GM12878 (cell line): ENCODE data around the gene SSH3. TPM values are rescaled to one million over a fixed set of nuclear protein-coding genes. Genes with fewer than 3 reads are reported as not detected.

ENCODE experiments used
- ATF7 ChIP-seq: fragments of 450-650 bp; IDR thresholded peaks from 2 replicates; pipeline ENCODE4 v1.6.1; 2016; ENCODE audit warnings: low read depth, mild to moderate bottlenecking
- CEBPZ ChIP-seq: fragments of 150-350 bp; IDR thresholded peaks from 2 replicates; pipeline ENCODE4 v1.6.1; 2016; ENCODE audit warnings: low read depth, low read length
- CHD4 ChIP-seq: fragments of 200-600 bp; sonication (generic); IDR thresholded peaks from 2 replicates; pipeline ENCODE4 v1.6.1; 2016; ENCODE audit warnings: mild to moderate bottlenecking
- E2F4 ChIP-seq: IDR thresholded peaks from 2 replicates; pipeline ENCODE4 v1.6.1; 2012; ENCODE audit warnings: low read depth, low read length, improper control_type of control experiment
- E4F1 ChIP-seq: fragments of 450-650 bp; IDR thresholded peaks from 2 replicates; pipeline ENCODE4 v1.6.1; 2018; ENCODE audit warnings: borderline replicate concordance, mild to moderate bottlenecking; ENCODE audit not compliant: partially characterized antibody
- IKZF1 ChIP-seq: fragments of 450-650 bp; conservative IDR thresholded peaks from 2 replicates; pipeline ENCODE4 v1.6.1; 2017; ENCODE audit warnings: antibody characterized with exemption, mild to moderate bottlenecking
- MYB ChIP-seq: fragments of 150-350 bp; IDR thresholded peaks from 2 replicates; pipeline ENCODE4 v1.6.1; 2014; ENCODE audit warnings: mild to moderate bottlenecking, low read depth, low read length, borderline replicate concordance
- PRDM15 ChIP-seq: fragments of 450-650 bp; formaldehyde crosslinking; IDR thresholded peaks from 2 replicates; pipeline ENCODE4 v1.4.0; 2020; ENCODE audit warnings: mild to moderate bottlenecking, moderate library complexity
- RAD51 ChIP-seq: fragments of 450-650 bp; IDR thresholded peaks from 2 replicates; pipeline ENCODE4 v1.6.1; 2016; ENCODE audit warnings: moderate library complexity, mild to moderate bottlenecking, inconsistent platforms
- RB1 ChIP-seq: fragments of 450-650 bp; formaldehyde crosslinking; IDR thresholded peaks from 2 replicates; pipeline ENCODE4 v1.6.1; 2017; ENCODE audit warnings: mild to moderate bottlenecking, borderline replicate concordance
- RBBP5 ChIP-seq: fragments of 200-600 bp; sonication (generic); conservative IDR thresholded peaks from 2 replicates; pipeline ENCODE4 v1.6.1; 2016
- SIX5 ChIP-seq: IDR thresholded peaks from 2 replicates; pipeline ENCODE4 v1.6.1; 2011; ENCODE audit warnings: mild to moderate bottlenecking, low read depth, low read length, moderate library complexity; ENCODE audit not compliant: severe bottlenecking
- SP1 ChIP-seq: IDR thresholded peaks from one replicate; pipeline ENCODE4 v1.6.1; 2011; ENCODE audit warnings: low read depth, low read length
- SPI1 ChIP-seq: IDR thresholded peaks from 2 replicates; pipeline ENCODE4 v1.6.1; 2011; ENCODE audit warnings: low read depth, mild to moderate bottlenecking, low read length, moderate library complexity, borderline replicate concordance; ENCODE audit not compliant: insufficient read depth
- STAT1 ChIP-seq: fragments of 450-650 bp; conservative IDR thresholded peaks from 2 replicates; pipeline ENCODE4 v1.6.1; 2014; ENCODE audit warnings: antibody characterized with exemption, mild to moderate bottlenecking
- STAT3 ChIP-seq: IDR thresholded peaks from 2 replicates; pipeline ENCODE4 v1.6.1; 2011; ENCODE audit warnings: low read depth, low read length, improper control_type of control experiment
- WRNIP1 ChIP-seq: IDR thresholded peaks from 2 replicates; pipeline ENCODE4 v1.6.1; 2011; ENCODE audit warnings: low read depth, low read length, improper control_type of control experiment, borderline replicate concordance
- ZNF384 ChIP-seq: IDR thresholded peaks from 2 replicates; pipeline ENCODE4 v1.6.1; 2012; ENCODE audit warnings: low read depth, mild to moderate bottlenecking, low read length, improper control_type of control experiment, borderline replicate concordance
- polyA plus RNA-seq, 11 experiments: library from polyadenylated mRNA; depleted of rRNA in 4 of 11; unstranded in 6 of 11; stranded (reverse) in 5 of 11; fragments of >200 nt; fragmentation: Nextera tagmentation in 4 of 11; fragmentation: Illumina TruSeq in 1 of 11; extraction: Ambion mirVana in 4 of 11; extraction: Trizol in 1 of 11; gene quantifications; 1 replicate in 1 of 11; 2 replicates in 10 of 11; pipeline versions ENCODE4 v1.2.1 to v1.2.3, GENCODE V29; 2011 to 2016; ENCODE audit warnings: inconsistent platforms in 2 of 11, missing spikeins in 2 of 11, low read depth in 1 of 11
- total RNA-seq, 4 experiments: library from RNA; depleted of rRNA in 3 of 4; stranded (reverse); fragments of >200 nt in 3 of 4; fragmentation: Illumina TruSeq in 1 of 4; extraction: Trizol in 1 of 4; gene quantifications; 2 replicates each; pipeline versions ENCODE4 v1.2.1 to v1.2.3, GENCODE V29; 2013 to 2021

SSH3 gene
- total and polyA plus RNA-seq, 10 of the 15 experiments (the other 5 are each of a cell fraction or from before 2014, with no cell fraction given) = 0.05 to 0.83 (median 0.28) TPM; not detected in 3

- TF ChIP-seq PRDM15 (CRISPR knock-in tag) = no peak
- TF ChIP-seq RBBP5 = no peak
- no peak for TF ChIP-seq MYB
- TF ChIP-seq IKZF1 = peak; percentile 44
- no peak for TF ChIP-seq CEBPZ
- TF ChIP-seq ATF7 = 0 out of 2 replicates have a peak, but pooled peaks have one; percentile 31
- TF ChIP-seq E2F4 = no peak
- no peak for TF ChIP-seq SP1
- TF ChIP-seq CHD4 = no peak
- no peak for TF ChIP-seq WRNIP1
- TF ChIP-seq STAT1 = no peak
- TF ChIP-seq ZNF384 = no peak
- peak; percentile 54; the same call in 1 of the 2 replicates for TF ChIP-seq SPI1
- no peak for TF ChIP-seq STAT3
- peak; percentile 32 for TF ChIP-seq E4F1
- no peak for TF ChIP-seq SIX5
- no peak for TF ChIP-seq RAD51
- TF ChIP-seq RB1 = peak; percentile 77; the same call in 1 of the 2 replicates
Observed at GRCh38 chr11:67262731-67263675, 40.3 kb upstream of the SSH3 start (continued).
